AG09309 (cell line): ENCODE measurements around the gene APOA5.
"Not testable (repeated sequence)": the region's sequence is repeated elsewhere in the genome, so short reads cannot be mapped to it uniquely, and the experiment has no call there.

ENCODE experiments used
- DNase-seq: peaks from one replicate; pipeline ENCODE4 v3.0.0-alpha.2; 2010; ENCODE audit warnings: low read depth
- H3K4me3 ChIP-seq: 2 replicates; pipeline ENCODE4 v1.5.1; 2011; ENCODE audit warnings: mild to moderate bottlenecking, low read depth, low read length, moderate library complexity; ENCODE audit not compliant: control insufficient read depth
- CTCF ChIP-seq: IDR thresholded peaks from 2 replicates; pipeline ENCODE4 v1.5.1; 2011; ENCODE audit warnings: mild to moderate bottlenecking, low read depth, low read length, inconsistent platforms; ENCODE audit not compliant: insufficient read depth, control insufficient read depth; ENCODE audit errors: missing control alignments

APOA5 gene

GRCh38 chr11:116808262-116809175, 16.8 kb upstream of the APOA5 start:
- no peak overlapping the region for H3K4me3 ChIP-seq
- peak; percentile 11 for DNase-seq

GRCh38 chr11:116807601-116808261, 16.1 kb upstream of the APOA5 start:
- no peak for TF ChIP-seq CTCF
- no peak for DNase-seq
- no peak overlapping the region for H3K4me3 ChIP-seq

More at GRCh38 chr11:116808262-116809175, 16.8 kb upstream of the APOA5 start:
- no peak for TF ChIP-seq CTCF

- no peak for TF ChIP-seq CTCF
- DNase-seq = no peak
- no peak overlapping the region for H3K4me3 ChIP-seq
These were observed 12.3 kb upstream of the APOA5 start for GRCh38 chr11:116804001-116804400.

GRCh38 chr11:116801662-116802061, 10.0 kb upstream of the APOA5 start:
- not testable (repeated sequence) for DNase-seq

GRCh38 chr11:116800610-116801009, 8.9 kb upstream of the APOA5 start:
- no peak overlapping the region for H3K4me3 ChIP-seq
- TF ChIP-seq CTCF = no peak
- DNase-seq = no peak

More at GRCh38 chr11:116801662-116802061, 10.0 kb upstream of the APOA5 start:
- H3K4me3 ChIP-seq = not testable (repeated sequence)

GRCh38 chr11:116798368-116798767, 6.7 kb upstream of the APOA5 start:
- no peak overlapping the region for H3K4me3 ChIP-seq
- DNase-seq = no peak
- no peak for TF ChIP-seq CTCF

- no peak for DNase-seq
- TF ChIP-seq CTCF = no peak
- H3K4me3 ChIP-seq = no peak overlapping the region
These were observed 6.1 kb upstream of the APOA5 start for GRCh38 chr11:116797816-116798215.
